ENCODE measurements around the gene ZMIZ1. TPM values are rescaled to one million over a fixed set of nuclear protein-coding genes. Genes with fewer than 3 reads are reported as not detected.

ZMIZ1 gene
- total RNA-seq, 1 donor from 2014 or later: 50.1 TPM

GRCh38 chr10:79239275-79239779 is 170.6 kb downstream of the ZMIZ1 start:
- DNase-seq (ENCODE audit: extremely low read depth, low read depth, low spot score): no peak

- no peak for DNase-seq (ENCODE audit: extremely low read depth, low read depth, low spot score)
Measured at GRCh38 chr10:79239924-79240581, 171.3 kb downstream of the ZMIZ1 start.

- DNase-seq (ENCODE audit: extremely low read depth, low read depth, low spot score): no peak
Measured at GRCh38 chr10:79241629-79241989, 172.8 kb downstream of the ZMIZ1 start.

- no peak for DNase-seq (ENCODE audit: extremely low read depth, low read depth, low spot score)
Measured at GRCh38 chr10:79241990-79242619, 173.3 kb downstream of the ZMIZ1 start.

- DNase-seq (ENCODE audit: extremely low read depth, low read depth, low spot score): no peak
Measured at GRCh38 chr10:79242620-79243152, 173.9 kb downstream of the ZMIZ1 start.

- DNase-seq (ENCODE audit: extremely low read depth, low read depth, low spot score): no peak
Measured at GRCh38 chr10:79243181-79244067, 174.7 kb downstream of the ZMIZ1 start.

- DNase-seq (ENCODE audit: extremely low read depth, low read depth, low spot score): no peak
Measured at GRCh38 chr10:79244068-79244442, 175.3 kb downstream of the ZMIZ1 start.

- no peak for DNase-seq (ENCODE audit: extremely low read depth, low read depth, low spot score)
Measured at GRCh38 chr10:79244841-79245504, 176.2 kb downstream of the ZMIZ1 start.

GRCh38 chr10:79245539-79246208 is 176.9 kb downstream of the ZMIZ1 start:
- DNase-seq (ENCODE audit: extremely low read depth, low read depth, low spot score): no peak

- no peak for DNase-seq (ENCODE audit: extremely low read depth, low read depth, low spot score)
Measured at GRCh38 chr10:79246209-79246581, 177.4 kb downstream of the ZMIZ1 start.

GRCh38 chr10:79246606-79247275 is 178.0 kb downstream of the ZMIZ1 start:
- DNase-seq (ENCODE audit: extremely low read depth, low read depth, low spot score): no peak

- no peak for DNase-seq (ENCODE audit: extremely low read depth, low read depth, low spot score)
Measured at GRCh38 chr10:79247373-79248137, 178.8 kb downstream of the ZMIZ1 start.

- DNase-seq (ENCODE audit: extremely low read depth, low read depth, low spot score): no peak
Measured at GRCh38 chr10:79248341-79249185, 179.8 kb downstream of the ZMIZ1 start.

- no peak for DNase-seq (ENCODE audit: extremely low read depth, low read depth, low spot score)
Measured at GRCh38 chr10:79249186-79250121, 180.7 kb downstream of the ZMIZ1 start.

GRCh38 chr10:79250259-79250658 is 181.5 kb downstream of the ZMIZ1 start:
- no peak for DNase-seq (ENCODE audit: extremely low read depth, low read depth, low spot score)

GRCh38 chr10:79252450-79252849 is 183.7 kb downstream of the ZMIZ1 start:
- no peak for DNase-seq (ENCODE audit: extremely low read depth, low read depth, low spot score)

- no peak for DNase-seq (ENCODE audit: extremely low read depth, low read depth, low spot score)
Measured at GRCh38 chr10:79252971-79253370, 184.2 kb downstream of the ZMIZ1 start.
